ENCODE results near the gene OR10J4.

- TF ChIP-seq, protein P1, sequence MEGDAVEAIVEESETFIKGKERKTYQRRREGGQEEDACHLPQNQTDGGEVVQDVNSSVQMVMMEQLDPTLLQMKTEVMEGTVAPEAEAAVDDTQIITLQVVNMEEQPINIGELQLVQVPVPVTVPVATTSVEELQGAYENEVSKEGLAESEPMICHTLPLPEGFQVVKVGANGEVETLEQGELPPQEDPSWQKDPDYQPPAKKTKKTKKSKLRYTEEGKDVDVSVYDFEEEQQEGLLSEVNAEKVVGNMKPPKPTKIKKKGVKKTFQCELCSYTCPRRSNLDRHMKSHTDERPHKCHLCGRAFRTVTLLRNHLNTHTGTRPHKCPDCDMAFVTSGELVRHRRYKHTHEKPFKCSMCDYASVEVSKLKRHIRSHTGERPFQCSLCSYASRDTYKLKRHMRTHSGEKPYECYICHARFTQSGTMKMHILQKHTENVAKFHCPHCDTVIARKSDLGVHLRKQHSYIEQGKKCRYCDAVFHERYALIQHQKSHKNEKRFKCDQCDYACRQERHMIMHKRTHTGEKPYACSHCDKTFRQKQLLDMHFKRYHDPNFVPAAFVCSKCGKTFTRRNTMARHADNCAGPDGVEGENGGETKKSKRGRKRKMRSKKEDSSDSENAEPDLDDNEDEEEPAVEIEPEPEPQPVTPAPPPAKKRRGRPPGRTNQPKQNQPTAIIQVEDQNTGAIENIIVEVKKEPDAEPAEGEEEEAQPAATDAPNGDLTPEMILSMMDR (IDR thresholded peaks at IDR 0.05) = no peak
- no peak for TF ChIP-seq TCF12 (IDR thresholded peaks at IDR 0.05)
- no peak for TF ChIP-seq RXRA (IDR thresholded peaks at IDR 0.05; ENCODE audit: borderline replicate concordance, low read depth)
Observed at GRCh38 chr1:159459551-159459950, 27.5 kb downstream of the OR10J4 start.

Measured in SK-N-SH (cell line).